Measurements from ENCODE around the gene ARHGEF18.
A peak's percentile ranks its signal among the peaks of the same experiment; 100 is the strongest.
"Not testable (repeated sequence)": the region's sequence is repeated elsewhere in the genome, so short reads cannot be mapped to it uniquely, and the experiment has no call there.

Gene ARHGEF18

GRCh38 chr19:7346997-7347396, 1.7 kb upstream of the ARHGEF18 start:
- DNase-seq (ENCODE audit: low read depth in 2 of 2), result not testable (repeated sequence)

GRCh38 chr19:7349231-7349591, 474 bp downstream of the ARHGEF18 start:
- no peak for DNase-seq (ENCODE audit: low read depth in 2 of 2)

- no peak for DNase-seq (ENCODE audit: low read depth in 2 of 2)
Measured at GRCh38 chr19:7349961-7350711, 1.4 kb downstream of the ARHGEF18 start.

- no peak for DNase-seq (ENCODE audit: low read depth in 2 of 2)
Measured at GRCh38 chr19:7351861-7352260, 3.1 kb downstream of the ARHGEF18 start.

GRCh38 chr19:7355151-7355820, 6.5 kb downstream of the ARHGEF18 start:
- no peak for DNase-seq (ENCODE audit: low read depth in 2 of 2)

- no peak for DNase-seq (ENCODE audit: low read depth in 2 of 2)
Measured at GRCh38 chr19:7355871-7356270, 7.1 kb downstream of the ARHGEF18 start.

GRCh38 chr19:7356899-7357627, 8.3 kb downstream of the ARHGEF18 start:
- DNase-seq (ENCODE audit: low read depth in 2 of 2), result no peak

- no peak for DNase-seq (ENCODE audit: low read depth in 2 of 2)
Measured at GRCh38 chr19:7358102-7358597, 9.4 kb downstream of the ARHGEF18 start.

GRCh38 chr19:7360393-7360984, 11.8 kb downstream of the ARHGEF18 start:
- no peak for DNase-seq (ENCODE audit: low read depth in 2 of 2)

GRCh38 chr19:7363225-7363624, 14.5 kb downstream of the ARHGEF18 start:
- DNase-seq (ENCODE audit: low read depth in 2 of 2), result no peak

GRCh38 chr19:7366701-7367420, 18.1 kb downstream of the ARHGEF18 start:
- DNase-seq (ENCODE audit: low read depth in 2 of 2), result peak in 1 of 2 donors; percentile 8

GRCh38 chr19:7368456-7368855, 19.7 kb downstream of the ARHGEF18 start:
- no peak for DNase-seq (ENCODE audit: low read depth in 2 of 2)

GRCh38 chr19:7368866-7369265, 20.1 kb downstream of the ARHGEF18 start:
- DNase-seq (ENCODE audit: low read depth in 2 of 2), result not testable (repeated sequence)

GRCh38 chr19:7370546-7370945, 21.8 kb downstream of the ARHGEF18 start:
- DNase-seq (ENCODE audit: low read depth in 2 of 2), result no peak

GRCh38 chr19:7371001-7371400, 22.3 kb downstream of the ARHGEF18 start:
- no peak for DNase-seq (ENCODE audit: low read depth in 2 of 2)

- no peak for DNase-seq (ENCODE audit: low read depth in 2 of 2)
Measured at GRCh38 chr19:7372810-7373209, 24.1 kb downstream of the ARHGEF18 start.

GRCh38 chr19:7373862-7374261, 25.1 kb downstream of the ARHGEF18 start:
- no peak for DNase-seq (ENCODE audit: low read depth in 2 of 2)

GRCh38 chr19:7376151-7376852, 27.6 kb downstream of the ARHGEF18 start:
- DNase-seq (ENCODE audit: low read depth in 2 of 2), result no peak

- no peak for DNase-seq (ENCODE audit: low read depth in 2 of 2)
Measured at GRCh38 chr19:7377196-7377595, 28.5 kb downstream of the ARHGEF18 start.

GRCh38 chr19:7381073-7381390, 32.3 kb downstream of the ARHGEF18 start:
- no peak for DNase-seq (ENCODE audit: low read depth in 2 of 2)

- DNase-seq (ENCODE audit: low read depth in 2 of 2), result no peak
Measured at GRCh38 chr19:7382694-7383093, 34.0 kb downstream of the ARHGEF18 start.

Measured in stimulated activated CD8-positive, alpha-beta memory T cell treated with anti-CD3 and anti-CD28 coated beads, Interleukin-15, amount 100 ng/mL, for 4 hours (primary cell).